ENCODE measurements around the gene ZNF516.

ZNF516 gene

DNA sequence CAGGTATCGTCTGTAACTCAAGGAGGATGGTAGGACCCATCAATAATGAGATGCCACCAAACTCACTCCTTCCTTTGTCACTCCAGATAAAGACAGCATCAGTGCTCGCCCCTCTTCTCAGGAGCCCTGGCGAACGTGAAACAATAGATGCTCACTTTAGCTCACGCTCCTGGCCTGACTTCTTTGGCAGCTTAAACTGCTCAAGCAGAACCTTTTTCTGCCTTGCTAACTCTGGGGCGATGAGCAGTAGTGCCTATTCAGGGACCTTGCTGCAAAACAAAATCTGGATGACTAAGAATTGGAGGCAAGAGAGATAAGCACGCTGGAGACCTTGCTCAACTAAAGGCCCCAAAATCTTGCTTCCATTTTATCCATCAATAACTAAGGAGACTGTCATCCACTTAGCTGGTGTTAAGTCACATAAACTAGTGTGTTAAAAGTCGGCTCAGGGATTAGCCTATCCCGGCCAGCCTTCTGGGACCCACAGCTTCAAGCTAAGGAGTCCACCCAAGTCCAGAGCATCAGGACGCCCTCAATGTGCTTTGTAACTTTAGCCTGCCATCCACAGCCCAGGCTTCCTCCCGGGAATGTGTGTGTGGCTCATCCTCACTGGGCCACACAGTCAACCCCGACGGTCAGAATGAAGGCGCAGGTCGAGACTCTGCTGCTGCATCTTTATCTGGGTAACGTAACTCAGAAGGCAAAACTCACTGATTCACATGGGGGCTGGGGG, 38.9 kb downstream of the ZNF516 start:
- ATAC-seq (ENCODE audit: insufficient read depth, low read depth) (no peak), DNase-seq (no peak)
- Histone ChIP-seq H4K20me1 (ENCODE audit: insufficient read depth, low read length) (no peaks in the 10 kb centered on the region), H3K27ac (ENCODE audit: low read length) (no peak overlapping the region), H3K36me3 (ENCODE audit: insufficient read depth, low read length) (no peaks in the 10 kb centered on the region), H3K9me3 (ENCODE audit: insufficient read depth, low read length, severe bottlenecking) (no peaks in the 10 kb centered on the region), H3K4me2 (ENCODE audit: insufficient read depth, low read length) (no peak overlapping the region), H2AFZ (ENCODE audit: low read depth, low read length) (no peak overlapping the region), H3K4me3 (ENCODE audit: low read depth in 1 of 2, low read length in 2 of 2) (no peak overlapping the region), H3K79me2 (ENCODE audit: insufficient read depth, low read length) (no peaks in the 10 kb centered on the region), H3K4me1 (ENCODE audit: insufficient read depth, low read length) (no peaks in the 10 kb centered on the region), H3K9ac (ENCODE audit: low read depth, low read length) (no peak overlapping the region), H3K27me3 (ENCODE audit: insufficient read depth, low read length, poor library complexity) (peaks cover 14% of the 10 kb centered on the region)
- TF ChIP-seq EZH2 (IDR thresholded peaks at IDR 0.05; ENCODE audit: borderline replicate concordance, low read depth, low read length, severe bottlenecking) (no peak), CTCF (IDR thresholded peaks at IDR 0.05; ENCODE audit: borderline replicate concordance, extremely low read depth, low read length, poor library complexity, severe bottlenecking) (no peak)

GRCh38 chr18:76455003-76455676, 39.9 kb downstream of the ZNF516 start:
- no peaks in the 10 kb centered on the region for H3K4me1 ChIP-seq (ENCODE audit: insufficient read depth, low read length)
- H3K36me3 ChIP-seq (ENCODE audit: insufficient read depth, low read length), result no peaks in the 10 kb centered on the region
- H2AFZ ChIP-seq (ENCODE audit: low read depth, low read length), result no peak overlapping the region
- H3K27ac ChIP-seq (ENCODE audit: low read length), result no peak overlapping the region
- no peaks in the 10 kb centered on the region for H3K9me3 ChIP-seq (ENCODE audit: insufficient read depth, low read length, severe bottlenecking)
- peaks cover 14% of the 10 kb centered on the region for H3K27me3 ChIP-seq (ENCODE audit: insufficient read depth, low read length, poor library complexity)
- H3K4me2 ChIP-seq (ENCODE audit: insufficient read depth, low read length), result no peak overlapping the region
- H3K79me2 ChIP-seq (ENCODE audit: insufficient read depth, low read length), result no peaks in the 10 kb centered on the region
- no peak overlapping the region for H3K9ac ChIP-seq (ENCODE audit: low read depth, low read length)
- TF ChIP-seq EZH2 (IDR thresholded peaks at IDR 0.05; ENCODE audit: borderline replicate concordance, low read depth, low read length, severe bottlenecking), result no peak
- TF ChIP-seq CTCF (IDR thresholded peaks at IDR 0.05; ENCODE audit: borderline replicate concordance, extremely low read depth, low read length, poor library complexity, severe bottlenecking), result no peak
- no peaks in the 10 kb centered on the region for H4K20me1 ChIP-seq (ENCODE audit: insufficient read depth, low read length)
- DNase-seq (no peak), ATAC-seq (ENCODE audit: insufficient read depth, low read depth) (no peak)
- H3K4me3 ChIP-seq (ENCODE audit: low read depth in 1 of 2, low read length in 2 of 2), result no peak overlapping the region

DNA sequence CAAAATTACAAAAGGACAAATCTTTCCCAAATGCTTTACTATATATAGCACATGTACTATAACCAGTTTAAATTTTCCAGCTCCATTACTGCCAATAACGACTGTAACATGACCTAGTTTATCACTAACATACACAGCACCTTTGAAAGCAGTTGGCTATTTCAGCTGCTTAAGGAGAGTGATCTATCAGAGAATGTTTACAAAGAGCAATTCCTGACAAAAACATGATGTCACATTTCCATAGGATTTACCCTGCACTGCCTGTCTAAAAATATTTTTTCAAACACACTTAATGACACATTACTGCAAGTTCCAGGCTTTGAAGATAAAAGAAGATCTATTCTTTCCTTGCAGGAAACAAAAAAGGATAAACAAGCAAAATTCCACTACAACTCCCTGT, 40.6 kb downstream of the ZNF516 start:
- Histone ChIP-seq H2AFZ (ENCODE audit: low read depth, low read length) (no peak overlapping the region), H3K36me3 (ENCODE audit: insufficient read depth, low read length) (no peaks in the 10 kb centered on the region), H3K4me2 (ENCODE audit: insufficient read depth, low read length) (no peak overlapping the region), H3K27me3 (ENCODE audit: insufficient read depth, low read length, poor library complexity) (peaks cover 14% of the 10 kb centered on the region), H3K79me2 (ENCODE audit: insufficient read depth, low read length) (no peaks in the 10 kb centered on the region), H4K20me1 (ENCODE audit: insufficient read depth, low read length) (no peaks in the 10 kb centered on the region), H3K9ac (ENCODE audit: low read depth, low read length) (no peak overlapping the region), H3K27ac (ENCODE audit: low read length) (no peak overlapping the region), H3K4me1 (ENCODE audit: insufficient read depth, low read length) (no peaks in the 10 kb centered on the region), H3K9me3 (ENCODE audit: insufficient read depth, low read length, severe bottlenecking) (no peaks in the 10 kb centered on the region), H3K4me3 (ENCODE audit: low read depth in 1 of 2, low read length in 2 of 2) (no peak overlapping the region)
- TF ChIP-seq EZH2 (IDR thresholded peaks at IDR 0.05; ENCODE audit: borderline replicate concordance, low read depth, low read length, severe bottlenecking), result no peak
- no peak for TF ChIP-seq CTCF (IDR thresholded peaks at IDR 0.05; ENCODE audit: borderline replicate concordance, extremely low read depth, low read length, poor library complexity, severe bottlenecking)
- ATAC-seq (ENCODE audit: insufficient read depth, low read depth) (no peak), DNase-seq (no peak)
